GM18505 (cell line): ENCODE measurements around the gene NOMO2.
"Not testable (repeated sequence)": the region's sequence is repeated elsewhere in the genome, so short reads cannot be mapped to it uniquely, and the experiment has no call there.

ENCODE experiments used
- ATAC-seq: cut with Tn5 transposase; IDR thresholded peaks from one replicate; pipeline ENCODE4 v1.9.1; 2021; ENCODE audit not compliant: unreplicated experiment
- POLR2A ChIP-seq: IDR thresholded peaks from 4 replicates; pipeline ENCODE4 v1.6.1; 2011; ENCODE audit warnings: borderline replicate concordance; ENCODE audit not compliant: insufficient read depth, insufficient read length; ENCODE audit errors: extremely low read depth

Gene NOMO2

GRCh38 chr16:18582902-18583301 lies 21.0 kb upstream of the NOMO2 start:
- TF ChIP-seq POLR2A, result no peak
- no peak for ATAC-seq

- not testable (repeated sequence) for ATAC-seq
Measured at GRCh38 chr16:18580396-18580795, 18.5 kb upstream of the NOMO2 start.

DNA sequence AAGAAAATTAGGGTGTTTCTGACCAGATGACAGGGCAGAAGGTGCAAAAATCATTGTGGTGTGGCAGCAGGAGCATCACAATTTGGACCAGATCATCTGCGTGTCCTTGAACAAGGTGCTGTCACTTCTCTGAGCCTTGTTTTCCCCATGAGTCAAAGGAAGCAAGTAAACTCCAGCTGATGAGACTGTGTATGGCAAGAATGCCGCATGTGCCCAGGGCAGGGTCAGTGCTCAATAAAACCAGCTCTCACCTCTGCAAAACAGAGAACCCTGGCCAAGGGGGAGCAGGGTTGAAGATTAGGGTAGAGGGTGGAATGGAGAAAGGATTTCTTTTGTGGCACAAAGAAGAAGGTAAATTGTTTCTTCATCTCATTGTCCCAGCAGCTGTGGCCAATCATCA lies 17.4 kb upstream of the NOMO2 start:
- not testable (repeated sequence) for ATAC-seq

GRCh38 chr16:18577942-18578341 lies 16.0 kb upstream of the NOMO2 start:
- ATAC-seq, result not testable (repeated sequence)

GRCh38 chr16:18575945-18576344 lies 14.0 kb upstream of the NOMO2 start:
- ATAC-seq, result not testable (repeated sequence)

GRCh38 chr16:18575298-18575917 lies 13.5 kb upstream of the NOMO2 start:
- not testable (repeated sequence) for ATAC-seq

DNA sequence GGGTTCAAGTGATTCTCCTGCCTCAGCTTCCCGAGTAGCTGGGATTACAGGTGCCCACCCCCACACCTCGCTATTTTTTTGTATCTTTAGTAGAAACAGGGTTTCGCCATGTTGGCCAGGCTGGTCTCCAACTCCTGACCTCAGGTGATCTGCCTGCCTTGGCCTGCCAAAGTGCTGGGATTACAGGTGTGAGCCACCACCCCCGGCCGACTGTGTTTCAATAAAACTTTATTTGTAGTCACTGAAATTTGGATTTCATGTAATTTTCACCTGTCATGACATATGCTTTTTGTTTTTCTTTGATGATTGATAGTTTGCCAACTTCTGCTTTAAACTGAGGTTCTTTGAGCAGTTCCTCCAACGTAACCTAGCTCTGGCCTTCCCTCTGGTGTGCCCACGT lies 12.0 kb upstream of the NOMO2 start:
- ATAC-seq, result not testable (repeated sequence)

- not testable (repeated sequence) for ATAC-seq
Measured at GRCh38 chr16:18572973-18573372, 11.1 kb upstream of the NOMO2 start.

DNA sequence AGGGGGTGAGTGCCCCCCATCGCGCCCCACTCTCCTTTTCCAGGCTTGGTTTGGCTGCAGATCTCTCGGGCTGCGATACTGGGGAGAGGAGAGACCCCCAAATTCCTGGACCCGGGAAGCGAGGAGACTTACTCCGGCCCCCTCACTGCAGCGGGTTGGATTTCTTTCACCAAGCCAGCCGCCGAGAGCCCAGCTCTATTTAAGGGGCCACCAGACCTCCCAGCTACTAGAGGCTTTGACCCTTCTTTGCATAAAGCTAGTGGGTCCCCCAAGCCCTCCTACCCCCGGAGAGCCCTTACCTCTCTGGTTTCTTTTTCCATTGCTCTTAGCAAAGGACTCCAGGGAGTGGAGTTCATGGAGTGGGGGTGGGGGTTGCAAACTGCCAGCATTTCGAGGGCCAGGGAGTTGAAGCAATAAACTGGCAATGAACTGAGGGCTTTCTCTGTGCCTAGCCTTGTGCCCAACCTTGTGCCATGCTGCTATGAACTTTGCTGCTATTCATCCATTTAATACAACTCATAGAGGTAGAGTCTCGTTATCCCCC lies 9.5 kb upstream of the NOMO2 start:
- not testable (repeated sequence) for ATAC-seq

DNA sequence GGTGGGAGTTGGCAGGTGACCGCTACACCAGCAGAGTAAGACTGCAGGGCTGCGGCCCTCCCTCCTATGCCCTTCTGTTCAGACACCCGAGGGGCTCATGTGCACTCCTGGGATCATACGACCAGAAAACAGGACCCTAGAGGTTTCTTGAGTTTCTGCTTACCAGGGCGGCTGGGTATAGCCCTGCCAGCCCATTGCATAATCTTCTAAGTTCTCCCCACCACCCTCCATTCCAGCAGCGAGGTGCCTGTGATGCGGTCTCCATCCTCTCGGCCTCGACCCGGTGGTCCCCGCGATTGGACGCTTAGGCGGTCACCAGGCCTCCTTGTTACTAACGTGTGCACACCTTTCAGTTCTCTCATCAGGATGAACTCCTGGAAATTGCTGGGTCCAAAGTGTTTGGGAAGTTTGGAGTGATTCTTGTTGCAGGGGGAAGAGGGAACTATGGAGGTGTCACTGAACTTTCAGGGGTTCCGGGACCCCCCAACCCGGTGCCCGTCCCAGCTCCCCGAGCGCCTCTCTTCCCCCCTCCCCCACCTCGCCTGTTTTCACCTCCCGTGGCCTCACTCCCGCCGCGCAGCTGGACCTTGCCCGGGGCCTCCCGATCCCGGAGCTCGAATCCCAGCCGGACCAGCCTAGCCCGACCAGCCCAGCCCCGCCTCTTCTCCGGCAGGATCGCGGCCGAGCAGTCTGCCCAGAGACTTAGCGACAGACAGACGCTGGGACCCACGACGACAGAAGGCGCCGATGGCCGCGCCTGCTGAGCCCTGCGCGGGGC lies 8.8 kb upstream of the NOMO2 start:
- ATAC-seq, result not testable (repeated sequence)

DNA sequence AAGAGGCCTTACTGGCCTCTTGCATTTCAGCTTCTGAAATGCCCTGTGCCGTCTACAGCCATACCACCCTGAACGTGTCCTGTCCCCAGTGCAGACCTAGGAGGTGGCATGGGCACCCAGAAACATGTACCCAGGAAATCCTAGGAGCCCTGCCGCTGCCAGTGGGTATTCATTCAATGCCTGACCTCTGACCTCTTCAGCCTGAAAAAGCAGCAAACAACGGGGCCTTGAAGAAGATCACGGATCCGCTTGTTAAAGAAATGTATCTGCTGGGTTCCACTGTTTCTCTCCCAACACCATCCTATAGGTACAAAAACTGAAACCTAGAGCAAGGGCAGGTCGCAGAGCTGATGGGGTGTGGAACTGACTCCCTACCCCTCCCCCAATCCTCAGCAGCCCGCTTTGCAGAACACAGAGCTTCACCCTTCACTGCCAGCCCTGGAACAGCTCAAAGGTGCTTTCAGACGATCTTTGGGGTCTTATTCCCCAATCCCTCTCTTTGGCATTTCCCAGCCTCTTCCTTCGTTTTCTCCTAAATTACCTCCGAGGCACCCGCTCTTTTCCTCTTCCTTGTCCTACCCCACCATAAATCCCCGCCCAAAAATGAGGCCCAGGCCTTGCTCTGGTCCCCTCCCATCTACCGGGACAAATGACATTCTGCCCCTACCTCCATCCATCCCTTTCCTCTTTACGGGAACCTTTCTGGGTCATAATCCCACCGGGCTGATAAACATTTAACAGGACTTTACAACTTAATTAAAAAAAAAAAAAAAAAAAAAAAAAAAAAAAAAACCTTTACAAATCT lies 1.3 kb downstream of the NOMO2 start:
- not testable (repeated sequence) for ATAC-seq

DNA sequence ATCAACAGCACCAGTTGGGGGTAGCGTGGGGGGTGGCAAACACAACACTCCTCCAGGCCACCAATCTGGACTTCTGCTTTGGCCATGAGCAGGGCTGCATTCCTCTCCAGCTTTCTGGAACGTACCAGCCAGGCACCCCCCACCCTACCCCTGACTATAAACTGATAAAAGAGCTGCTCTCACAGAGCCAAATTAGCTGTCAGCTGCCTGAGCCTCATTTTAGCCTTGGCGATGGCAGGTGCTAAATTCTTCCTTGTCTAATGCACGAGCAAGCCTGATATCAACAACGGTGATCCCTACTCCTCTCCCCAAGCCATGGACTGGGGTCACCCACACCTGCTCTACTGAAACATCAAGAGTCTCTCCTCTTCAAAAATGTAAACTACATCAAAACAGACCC lies 8.2 kb downstream of the NOMO2 start:
- ATAC-seq, result not testable (repeated sequence)

DNA sequence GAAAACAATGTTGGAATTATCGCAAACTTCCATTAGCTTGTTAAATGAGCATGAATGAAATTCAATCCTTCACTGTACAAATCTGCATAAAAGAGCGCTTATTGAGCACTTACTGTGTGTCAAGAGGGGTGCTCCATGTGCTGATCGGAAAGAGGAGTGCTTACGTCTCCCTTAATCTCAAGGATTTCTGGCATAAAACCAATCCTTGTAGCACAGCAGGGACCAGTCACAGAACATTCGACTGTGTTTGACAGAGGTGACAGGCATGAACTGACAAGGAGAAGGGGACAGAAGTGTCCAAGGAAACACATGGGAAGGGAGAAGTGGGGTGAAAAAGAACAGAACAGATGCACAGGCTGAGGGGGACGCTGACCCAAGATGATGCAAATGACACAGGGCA lies 14.5 kb downstream of the NOMO2 start:
- not testable (repeated sequence) for ATAC-seq

GRCh38 chr16:18546853-18547252 lies 15.0 kb downstream of the NOMO2 start:
- not testable (repeated sequence) for ATAC-seq

DNA sequence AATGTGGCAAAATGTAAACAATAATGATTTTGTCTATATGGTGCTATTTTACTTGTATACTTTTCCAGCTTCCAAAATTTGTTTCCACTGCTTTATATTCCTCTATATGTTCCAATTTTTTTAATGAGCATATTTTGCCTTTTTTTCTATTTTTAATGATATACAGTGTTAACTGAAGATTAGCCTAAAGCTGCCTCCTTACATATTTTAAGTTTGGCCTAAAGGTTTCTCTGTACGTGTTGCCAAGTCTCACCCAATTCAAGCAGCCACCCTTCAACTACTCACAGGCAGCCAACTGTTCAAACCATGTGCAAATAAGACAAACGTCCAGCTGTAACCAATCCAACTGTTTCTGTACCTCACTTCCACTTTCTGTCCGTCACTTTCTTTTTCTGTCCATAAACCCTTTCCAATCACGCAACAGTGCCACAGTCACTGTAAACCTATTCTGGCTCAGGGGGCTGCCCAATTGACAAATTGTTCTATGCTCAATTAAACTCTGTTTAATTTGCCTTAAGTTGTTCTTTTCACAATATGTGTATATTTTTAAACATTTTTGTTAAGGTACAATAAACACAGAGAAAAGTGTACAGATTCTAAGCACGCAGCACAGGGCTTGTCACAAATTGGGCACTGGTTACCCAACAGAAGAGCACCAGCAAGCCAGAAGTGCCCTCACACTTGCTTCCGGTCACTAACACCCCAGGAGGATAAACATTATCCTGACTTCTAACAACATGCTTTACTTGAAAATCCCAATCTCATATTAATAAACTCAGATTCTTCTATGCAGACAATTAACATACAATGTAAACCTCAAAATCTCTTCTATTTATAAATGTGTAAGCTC lies 17.4 kb downstream of the NOMO2 start:
- not testable (repeated sequence) for ATAC-seq

DNA sequence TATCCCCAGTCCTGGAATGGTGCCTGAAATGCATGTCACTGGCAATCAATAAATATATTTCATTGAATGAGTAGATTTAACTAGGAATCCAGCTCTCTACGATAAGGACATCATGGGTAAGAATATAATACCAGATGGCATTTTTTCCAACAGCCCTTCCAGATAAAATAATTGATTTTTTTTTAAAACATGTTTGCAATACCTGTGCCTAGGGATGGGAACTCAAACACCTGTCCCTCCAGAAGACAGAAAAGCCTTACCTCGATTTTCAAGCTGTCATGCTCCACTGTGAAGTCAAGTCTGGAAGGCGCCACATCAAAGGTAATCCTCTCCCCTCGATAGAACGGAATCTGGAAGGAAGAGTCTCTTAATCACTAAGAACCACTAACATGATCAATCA lies 20.0 kb downstream of the NOMO2 start:
- ATAC-seq, result not testable (repeated sequence)

- not testable (repeated sequence) for ATAC-seq
Measured at GRCh38 chr16:18537004-18537403, 24.9 kb downstream of the NOMO2 start.

- ATAC-seq, result not testable (repeated sequence)
Measured at GRCh38 chr16:18535519-18536168, 26.3 kb downstream of the NOMO2 start.

DNA sequence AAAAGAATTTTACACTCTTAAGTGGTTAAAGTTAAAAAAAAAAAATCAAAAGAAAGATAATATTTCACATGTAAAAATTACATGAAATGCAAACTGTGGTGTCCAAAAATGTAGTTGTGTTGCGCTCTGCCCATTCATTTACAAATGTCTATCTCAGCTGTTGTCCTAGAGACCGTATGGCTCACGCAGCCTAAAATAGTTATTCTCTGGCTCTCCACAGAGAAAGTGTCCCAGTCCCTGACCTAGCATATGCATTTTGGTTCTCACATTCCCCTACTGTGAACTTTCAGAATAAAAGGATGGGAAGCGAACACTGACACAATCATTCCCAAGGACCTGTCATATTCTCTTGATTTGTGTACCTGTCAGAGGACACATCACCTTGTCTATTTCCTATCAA lies 27.6 kb downstream of the NOMO2 start:
- ATAC-seq, result not testable (repeated sequence)
